ENCODE measurements around the gene IMMP2L. TPM values are rescaled to one million over a fixed set of nuclear protein-coding genes. Genes with fewer than 3 reads are reported as not detected.

Gene IMMP2L
- total and polyA plus RNA-seq, 2 of the 8 experiments (the other 6 are each of a cell fraction or from before 2014, with no cell fraction given): 2.3 to 10.1 TPM

GRCh38 chr7:111038185-111038584 lies 524.1 kb downstream of the IMMP2L start:
- no peak overlapping the region for H3K4me2 ChIP-seq (ENCODE audit: insufficient read depth in 1 of 2, low read depth in 2 of 2, low read length in 2 of 2)
- no peak overlapping the region for H3K14ac ChIP-seq (ENCODE audit: insufficient read length)
- no peaks in the 10 kb centered on the region; the same call in 1 of the 2 replicates for H3K23me2 ChIP-seq (ENCODE audit: low read depth, low read length)
- H2BK120ac ChIP-seq (replicated peaks; ENCODE audit: low read depth, low read length): no peak overlapping the region
- H4K91ac ChIP-seq (replicated peaks; ENCODE audit: insufficient read length, low read length): no peak overlapping the region
- H3K36me3 ChIP-seq (ENCODE audit: control insufficient read depth in 2 of 4, insufficient read depth in 4 of 4, low read length in 3 of 4): no peaks in the 10 kb centered on the region
- H2BK20ac ChIP-seq (ENCODE audit: low read length): no peak overlapping the region
- POLR2A ChIA-PET (ENCODE audit: partially characterized antibody): no interaction called here
- no peak overlapping the region for H3K23ac ChIP-seq (ENCODE audit: insufficient read length)
- no peak overlapping the region for H3K9ac ChIP-seq (replicated peaks in 1 of 4; ENCODE audit: extremely low read depth in 1 of 4, low read depth in 3 of 4, low read length in 3 of 4)
- H3K9me3 ChIP-seq (ENCODE audit: insufficient read depth in 2 of 2, low read depth in 1 of 2, low read length in 1 of 2): no peaks in the 10 kb centered on the region
- TF ChIP-seq POLR2A (IDR thresholded peaks at IDR 0.05; ENCODE audit: control extremely low read depth in 1 of 2, low read depth in 2 of 2, low read length in 2 of 2) (no peak), CTBP2 (IDR thresholded peaks at IDR 0.05; ENCODE audit: borderline replicate concordance, insufficient read depth, insufficient read length, low read length) (no peak), NANOG (IDR thresholded peaks at IDR 0.05; ENCODE audit: insufficient read depth, low read depth, low read length, poor library complexity, severe bottlenecking) (no peak), BACH1 (IDR thresholded peaks at IDR 0.05; ENCODE audit: low read length) (no peak), KDM1A (IDR thresholded peaks at IDR 0.05; ENCODE audit: borderline replicate concordance, low read length) (no peak), SIN3A (conservative IDR thresholded peaks at IDR 0.05 in 1 of 2, IDR thresholded peaks at IDR 0.05 in 1 of 2; ENCODE audit: low read depth in 1 of 2, low read length in 2 of 2) (no peak), HDAC6 (IDR thresholded peaks at IDR 0.05; ENCODE audit: low read depth, low read length) (no peak), ZNF274 (IDR thresholded peaks at IDR 0.05; ENCODE audit: borderline replicate concordance, extremely low read depth, low read length) (no peak), EZH2 (IDR thresholded peaks at IDR 0.05; ENCODE audit: low read depth, low read length, severe bottlenecking) (no peak), CTCF (IDR thresholded peaks at IDR 0.05; ENCODE audit: control extremely low read depth in 1 of 3, insufficient read depth in 1 of 3, low read depth in 1 of 3, low read length in 3 of 3) (no peak), SRF (IDR thresholded peaks at IDR 0.05; ENCODE audit: low read depth, low read length) (no peak)
- H3K4ac ChIP-seq (replicated peaks; ENCODE audit: insufficient read length, low read depth, low read length): no peak overlapping the region
- CTCF ChIA-PET (ENCODE audit: partially characterized antibody): no interaction called here
- H3K27me3 ChIP-seq (replicated peaks in 1 of 4; ENCODE audit: control insufficient read depth in 3 of 4, extremely low read depth in 1 of 4, insufficient read depth in 3 of 4, low read length in 3 of 4): no peaks in the 10 kb centered on the region
- H3K79me1 ChIP-seq (ENCODE audit: low read depth, low read length): no peaks in the 10 kb centered on the region
- H2AK5ac ChIP-seq (ENCODE audit: low read depth, low read length): no peak overlapping the region
- H4K8ac ChIP-seq (ENCODE audit: extremely low read depth, insufficient read depth, low read length): no peak overlapping the region
- FAIRE-seq (no peak), DNase-seq (ENCODE audit: low read depth in 1 of 2, low spot score in 2 of 2) (no peak)
- no peak overlapping the region for H2BK12ac ChIP-seq (ENCODE audit: low read depth, low read length)
- H4K20me1 ChIP-seq (replicated peaks in 1 of 2; ENCODE audit: control insufficient read depth in 1 of 2, insufficient read depth in 2 of 2, low read length in 2 of 2): no peaks in the 10 kb centered on the region
- H3K4me3 ChIP-seq (ENCODE audit: extremely low read depth in 1 of 4, insufficient read depth in 2 of 4, low read depth in 3 of 4, low read length in 4 of 4): no peak overlapping the region
- 94% methylated on average over 3 of the region's 3 CpGs; no CpG with 5 or more reads in 1 of the 2 experiments for WGBS, 2 experiments (ENCODE audit: extremely low coverage in 1 of 2, insufficient coverage in 1 of 2, insufficient read length in 1 of 2, insufficient replicate concordance in 2 of 2, low coverage in 1 of 2, low lambda C conversion rate in 2 of 2, missing lambda C conversion rate in 1 of 2)
- no peak overlapping the region for H3K56ac ChIP-seq (replicated peaks; ENCODE audit: insufficient read length, low read depth, low read length)
- no peak overlapping the region for H4K5ac ChIP-seq (ENCODE audit: insufficient read length, low read depth, low read length)
- H2BK5ac ChIP-seq (ENCODE audit: low read depth, low read length): no peak overlapping the region
- H3K27ac ChIP-seq (ENCODE audit: low read depth, low read length): no peak overlapping the region
- H2BK15ac ChIP-seq (ENCODE audit: low read length): no peak overlapping the region
- H3K79me2 ChIP-seq (ENCODE audit: control insufficient read depth in 1 of 2, insufficient read depth in 2 of 2, low read length in 2 of 2): no peaks in the 10 kb centered on the region
- H3K4me1 ChIP-seq (replicated peaks in 1 of 4; ENCODE audit: control insufficient read depth in 3 of 4, insufficient read depth in 4 of 4, low read length in 3 of 4): peaks cover 0 to 4% (median 0%) of the 10 kb centered on the region in 4 experiments; a peak in 1 of 7 replicates
- no peak overlapping the region for H3K18ac ChIP-seq (ENCODE audit: extremely low read depth, low read length)
- H2AFZ ChIP-seq (ENCODE audit: low read length): no peak overlapping the region

All from H1 (cell line).